Measurements from ENCODE around the gene GLIS1.

DNA sequence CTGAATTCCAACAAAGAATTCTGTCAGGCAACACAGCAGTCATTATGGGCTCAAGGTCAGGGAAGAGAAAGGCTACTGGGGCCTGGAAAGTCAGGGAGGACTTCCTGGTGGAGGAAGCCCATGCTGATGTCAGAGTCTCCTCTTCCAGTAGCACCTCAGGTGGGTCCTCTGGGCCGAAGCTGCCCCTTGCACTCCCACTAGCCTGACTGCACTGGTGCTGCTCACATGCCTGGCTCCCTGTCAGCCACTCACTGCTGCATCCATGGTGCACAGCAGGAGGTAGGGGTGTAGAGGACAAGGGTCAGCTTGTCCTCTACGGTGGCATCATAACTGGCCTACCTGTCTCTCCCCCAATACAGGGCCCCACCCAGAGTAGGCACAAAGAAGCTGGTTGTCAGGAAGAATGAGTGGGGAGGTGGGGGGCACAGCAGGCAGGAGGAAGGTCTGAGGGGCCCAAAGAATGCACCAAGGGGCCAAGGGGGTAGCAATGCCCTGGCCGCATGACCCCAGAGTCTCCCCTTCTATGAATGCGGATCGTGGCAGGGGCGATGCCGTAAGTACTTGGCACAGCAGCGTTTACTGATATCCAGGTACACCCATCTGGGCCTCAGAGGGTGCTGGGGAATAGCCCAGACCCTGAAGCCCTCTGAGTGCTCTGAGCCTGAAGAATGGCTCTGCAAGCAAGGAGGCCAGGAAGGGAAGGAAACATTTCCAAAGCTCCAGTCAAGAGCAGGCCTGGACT lies 80.3 kb downstream of the GLIS1 start:
- TF ChIP-seq, protein P1, sequence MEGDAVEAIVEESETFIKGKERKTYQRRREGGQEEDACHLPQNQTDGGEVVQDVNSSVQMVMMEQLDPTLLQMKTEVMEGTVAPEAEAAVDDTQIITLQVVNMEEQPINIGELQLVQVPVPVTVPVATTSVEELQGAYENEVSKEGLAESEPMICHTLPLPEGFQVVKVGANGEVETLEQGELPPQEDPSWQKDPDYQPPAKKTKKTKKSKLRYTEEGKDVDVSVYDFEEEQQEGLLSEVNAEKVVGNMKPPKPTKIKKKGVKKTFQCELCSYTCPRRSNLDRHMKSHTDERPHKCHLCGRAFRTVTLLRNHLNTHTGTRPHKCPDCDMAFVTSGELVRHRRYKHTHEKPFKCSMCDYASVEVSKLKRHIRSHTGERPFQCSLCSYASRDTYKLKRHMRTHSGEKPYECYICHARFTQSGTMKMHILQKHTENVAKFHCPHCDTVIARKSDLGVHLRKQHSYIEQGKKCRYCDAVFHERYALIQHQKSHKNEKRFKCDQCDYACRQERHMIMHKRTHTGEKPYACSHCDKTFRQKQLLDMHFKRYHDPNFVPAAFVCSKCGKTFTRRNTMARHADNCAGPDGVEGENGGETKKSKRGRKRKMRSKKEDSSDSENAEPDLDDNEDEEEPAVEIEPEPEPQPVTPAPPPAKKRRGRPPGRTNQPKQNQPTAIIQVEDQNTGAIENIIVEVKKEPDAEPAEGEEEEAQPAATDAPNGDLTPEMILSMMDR (conservative IDR thresholded peaks at IDR 0.05; ENCODE audit: low read depth in 2 of 2): no peak
- no peak for TF ChIP-seq JUNB (IDR thresholded peaks at IDR 0.05; ENCODE audit: unreplicated experiment)
- TF ChIP-seq POLR2AphosphoS5 (IDR thresholded peaks at IDR 0.05; ENCODE audit: low read depth): no peak
- TF ChIP-seq, protein P2, sequence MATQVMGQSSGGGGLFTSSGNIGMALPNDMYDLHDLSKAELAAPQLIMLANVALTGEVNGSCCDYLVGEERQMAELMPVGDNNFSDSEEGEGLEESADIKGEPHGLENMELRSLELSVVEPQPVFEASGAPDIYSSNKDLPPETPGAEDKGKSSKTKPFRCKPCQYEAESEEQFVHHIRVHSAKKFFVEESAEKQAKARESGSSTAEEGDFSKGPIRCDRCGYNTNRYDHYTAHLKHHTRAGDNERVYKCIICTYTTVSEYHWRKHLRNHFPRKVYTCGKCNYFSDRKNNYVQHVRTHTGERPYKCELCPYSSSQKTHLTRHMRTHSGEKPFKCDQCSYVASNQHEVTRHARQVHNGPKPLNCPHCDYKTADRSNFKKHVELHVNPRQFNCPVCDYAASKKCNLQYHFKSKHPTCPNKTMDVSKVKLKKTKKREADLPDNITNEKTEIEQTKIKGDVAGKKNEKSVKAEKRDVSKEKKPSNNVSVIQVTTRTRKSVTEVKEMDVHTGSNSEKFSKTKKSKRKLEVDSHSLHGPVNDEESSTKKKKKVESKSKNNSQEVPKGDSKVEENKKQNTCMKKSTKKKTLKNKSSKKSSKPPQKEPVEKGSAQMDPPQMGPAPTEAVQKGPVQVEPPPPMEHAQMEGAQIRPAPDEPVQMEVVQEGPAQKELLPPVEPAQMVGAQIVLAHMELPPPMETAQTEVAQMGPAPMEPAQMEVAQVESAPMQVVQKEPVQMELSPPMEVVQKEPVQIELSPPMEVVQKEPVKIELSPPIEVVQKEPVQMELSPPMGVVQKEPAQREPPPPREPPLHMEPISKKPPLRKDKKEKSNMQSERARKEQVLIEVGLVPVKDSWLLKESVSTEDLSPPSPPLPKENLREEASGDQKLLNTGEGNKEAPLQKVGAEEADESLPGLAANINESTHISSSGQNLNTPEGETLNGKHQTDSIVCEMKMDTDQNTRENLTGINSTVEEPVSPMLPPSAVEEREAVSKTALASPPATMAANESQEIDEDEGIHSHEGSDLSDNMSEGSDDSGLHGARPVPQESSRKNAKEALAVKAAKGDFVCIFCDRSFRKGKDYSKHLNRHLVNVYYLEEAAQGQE (IDR thresholded peaks at IDR 0.05; ENCODE audit: unreplicated experiment): no peak
- no peak for TF ChIP-seq EZH2 (IDR thresholded peaks at IDR 0.05; ENCODE audit: low read depth, unreplicated experiment)
- TF ChIP-seq ZNF331 (CRISPR knock-in tag; IDR thresholded peaks at IDR 0.05; ENCODE audit: low read depth): no peak
- TF ChIP-seq EZH2phosphoT487 (IDR thresholded peaks at IDR 0.05; ENCODE audit: unreplicated experiment): no peak
- no peak for TF ChIP-seq STAT1 (IDR thresholded peaks at IDR 0.05; ENCODE audit: unreplicated experiment)
- TF ChIP-seq NANOG (IDR thresholded peaks at IDR 0.05; ENCODE audit: borderline replicate concordance): no peak
- TF ChIP-seq CREB1 (CRISPR knock-in tag; IDR thresholded peaks at IDR 0.05; ENCODE audit: low read depth): no peak
- TF ChIP-seq, protein P3, sequence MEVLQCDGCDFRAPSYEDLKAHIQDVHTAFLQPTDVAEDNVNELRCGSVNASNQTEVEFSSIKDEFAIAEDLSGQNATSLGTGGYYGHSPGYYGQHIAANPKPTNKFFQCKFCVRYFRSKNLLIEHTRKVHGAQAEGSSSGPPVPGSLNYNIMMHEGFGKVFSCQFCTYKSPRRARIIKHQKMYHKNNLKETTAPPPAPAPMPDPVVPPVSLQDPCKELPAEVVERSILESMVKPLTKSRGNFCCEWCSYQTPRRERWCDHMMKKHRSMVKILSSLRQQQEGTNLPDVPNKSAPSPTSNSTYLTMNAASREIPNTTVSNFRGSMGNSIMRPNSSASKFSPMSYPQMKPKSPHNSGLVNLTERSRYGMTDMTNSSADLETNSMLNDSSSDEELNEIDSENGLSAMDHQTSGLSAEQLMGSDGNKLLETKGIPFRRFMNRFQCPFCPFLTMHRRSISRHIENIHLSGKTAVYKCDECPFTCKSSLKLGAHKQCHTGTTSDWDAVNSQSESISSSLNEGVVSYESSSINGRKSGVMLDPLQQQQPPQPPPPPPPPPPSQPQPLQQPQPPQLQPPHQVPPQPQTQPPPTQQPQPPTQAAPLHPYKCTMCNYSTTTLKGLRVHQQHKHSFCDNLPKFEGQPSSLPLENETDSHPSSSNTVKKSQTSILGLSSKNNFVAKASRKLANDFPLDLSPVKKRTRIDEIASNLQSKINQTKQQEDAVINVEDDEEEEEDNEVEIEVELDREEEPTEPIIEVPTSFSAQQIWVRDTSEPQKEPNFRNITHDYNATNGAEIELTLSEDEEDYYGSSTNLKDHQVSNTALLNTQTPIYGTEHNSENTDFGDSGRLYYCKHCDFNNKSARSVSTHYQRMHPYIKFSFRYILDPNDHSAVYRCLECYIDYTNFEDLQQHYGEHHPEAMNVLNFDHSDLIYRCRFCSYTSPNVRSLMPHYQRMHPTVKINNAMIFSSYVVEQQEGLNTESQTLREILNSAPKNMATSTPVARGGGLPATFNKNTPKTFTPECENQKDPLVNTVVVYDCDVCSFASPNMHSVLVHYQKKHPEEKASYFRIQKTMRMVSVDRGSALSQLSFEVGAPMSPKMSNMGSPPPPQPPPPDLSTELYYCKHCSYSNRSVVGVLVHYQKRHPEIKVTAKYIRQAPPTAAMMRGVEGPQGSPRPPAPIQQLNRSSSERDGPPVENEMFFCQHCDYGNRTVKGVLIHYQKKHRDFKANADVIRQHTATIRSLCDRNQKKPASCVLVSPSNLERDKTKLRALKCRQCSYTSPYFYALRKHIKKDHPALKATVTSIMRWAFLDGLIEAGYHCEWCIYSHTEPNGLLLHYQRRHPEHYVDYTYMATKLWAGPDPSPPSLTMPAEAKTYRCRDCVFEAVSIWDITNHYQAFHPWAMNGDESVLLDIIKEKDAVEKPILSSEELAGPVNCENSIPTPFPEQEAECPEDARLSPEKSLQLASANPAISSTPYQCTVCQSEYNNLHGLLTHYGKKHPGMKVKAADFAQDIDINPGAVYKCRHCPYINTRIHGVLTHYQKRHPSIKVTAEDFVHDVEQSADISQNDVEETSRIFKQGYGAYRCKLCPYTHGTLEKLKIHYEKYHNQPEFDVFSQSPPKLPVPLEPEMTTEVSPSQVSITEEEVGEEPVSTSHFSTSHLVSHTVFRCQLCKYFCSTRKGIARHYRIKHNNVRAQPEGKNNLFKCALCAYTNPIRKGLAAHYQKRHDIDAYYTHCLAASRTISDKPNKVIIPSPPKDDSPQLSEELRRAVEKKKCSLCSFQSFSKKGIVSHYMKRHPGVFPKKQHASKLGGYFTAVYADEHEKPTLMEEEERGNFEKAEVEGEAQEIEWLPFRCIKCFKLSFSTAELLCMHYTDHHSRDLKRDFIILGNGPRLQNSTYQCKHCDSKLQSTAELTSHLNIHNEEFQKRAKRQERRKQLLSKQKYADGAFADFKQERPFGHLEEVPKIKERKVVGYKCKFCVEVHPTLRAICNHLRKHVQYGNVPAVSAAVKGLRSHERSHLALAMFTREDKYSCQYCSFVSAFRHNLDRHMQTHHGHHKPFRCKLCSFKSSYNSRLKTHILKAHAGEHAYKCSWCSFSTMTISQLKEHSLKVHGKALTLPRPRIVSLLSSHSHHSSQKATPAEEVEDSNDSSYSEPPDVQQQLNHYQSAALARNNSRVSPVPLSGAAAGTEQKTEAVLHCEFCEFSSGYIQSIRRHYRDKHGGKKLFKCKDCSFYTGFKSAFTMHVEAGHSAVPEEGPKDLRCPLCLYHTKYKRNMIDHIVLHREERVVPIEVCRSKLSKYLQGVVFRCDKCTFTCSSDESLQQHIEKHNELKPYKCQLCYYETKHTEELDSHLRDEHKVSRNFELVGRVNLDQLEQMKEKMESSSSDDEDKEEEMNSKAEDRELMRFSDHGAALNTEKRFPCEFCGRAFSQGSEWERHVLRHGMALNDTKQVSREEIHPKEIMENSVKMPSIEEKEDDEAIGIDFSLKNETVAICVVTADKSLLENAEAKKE (CRISPR knock-in tag; IDR thresholded peaks at IDR 0.05): no peak

Measured in GM23338 (cell line).